ENCODE data around the gene CDH15. TPM values are rescaled to one million over a fixed set of nuclear protein-coding genes. Genes with fewer than 3 reads are reported as not detected.

Gene CDH15
- total and polyA plus RNA-seq, 2 of the 13 experiments (the other 11 are each of a cell fraction or from before 2014, with no cell fraction given): 0.74 to 2.2 TPM

DNA sequence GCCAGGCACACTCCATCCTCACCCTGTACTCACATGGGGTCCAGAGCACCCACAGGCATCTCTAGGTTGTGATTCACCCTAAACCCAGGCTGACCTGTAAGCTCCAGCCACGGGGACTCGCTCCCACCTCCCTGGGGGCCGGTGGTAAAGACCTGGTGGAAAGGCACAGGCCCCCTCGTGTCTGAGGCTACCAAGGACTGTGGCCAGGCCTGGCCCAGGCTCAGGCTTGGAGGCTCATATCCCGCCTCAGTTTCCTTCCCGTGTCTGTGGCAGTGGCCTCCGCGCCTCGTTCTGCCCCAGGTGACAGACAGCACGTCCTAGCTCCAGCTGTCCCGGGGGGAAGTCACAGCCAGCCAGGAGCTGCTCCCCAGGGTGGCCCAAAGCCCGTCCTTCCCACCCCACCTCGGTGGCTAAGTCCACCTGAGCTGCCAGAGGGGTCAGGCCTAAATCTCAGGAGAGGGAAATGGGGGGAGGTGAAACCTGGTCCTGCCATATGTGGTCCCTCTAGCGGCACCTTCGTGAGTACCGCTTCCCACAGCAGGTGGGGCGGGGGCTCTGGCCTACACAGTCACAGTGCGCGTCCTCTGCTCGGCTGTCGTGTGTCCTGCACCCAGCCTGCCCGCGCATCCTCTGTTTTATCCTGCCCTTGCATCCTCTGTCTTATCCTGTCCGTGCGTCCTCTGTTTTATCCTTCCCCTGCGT is 12.6 kb downstream of the CDH15 start (continued):
- TF ChIP-seq, protein P1, sequence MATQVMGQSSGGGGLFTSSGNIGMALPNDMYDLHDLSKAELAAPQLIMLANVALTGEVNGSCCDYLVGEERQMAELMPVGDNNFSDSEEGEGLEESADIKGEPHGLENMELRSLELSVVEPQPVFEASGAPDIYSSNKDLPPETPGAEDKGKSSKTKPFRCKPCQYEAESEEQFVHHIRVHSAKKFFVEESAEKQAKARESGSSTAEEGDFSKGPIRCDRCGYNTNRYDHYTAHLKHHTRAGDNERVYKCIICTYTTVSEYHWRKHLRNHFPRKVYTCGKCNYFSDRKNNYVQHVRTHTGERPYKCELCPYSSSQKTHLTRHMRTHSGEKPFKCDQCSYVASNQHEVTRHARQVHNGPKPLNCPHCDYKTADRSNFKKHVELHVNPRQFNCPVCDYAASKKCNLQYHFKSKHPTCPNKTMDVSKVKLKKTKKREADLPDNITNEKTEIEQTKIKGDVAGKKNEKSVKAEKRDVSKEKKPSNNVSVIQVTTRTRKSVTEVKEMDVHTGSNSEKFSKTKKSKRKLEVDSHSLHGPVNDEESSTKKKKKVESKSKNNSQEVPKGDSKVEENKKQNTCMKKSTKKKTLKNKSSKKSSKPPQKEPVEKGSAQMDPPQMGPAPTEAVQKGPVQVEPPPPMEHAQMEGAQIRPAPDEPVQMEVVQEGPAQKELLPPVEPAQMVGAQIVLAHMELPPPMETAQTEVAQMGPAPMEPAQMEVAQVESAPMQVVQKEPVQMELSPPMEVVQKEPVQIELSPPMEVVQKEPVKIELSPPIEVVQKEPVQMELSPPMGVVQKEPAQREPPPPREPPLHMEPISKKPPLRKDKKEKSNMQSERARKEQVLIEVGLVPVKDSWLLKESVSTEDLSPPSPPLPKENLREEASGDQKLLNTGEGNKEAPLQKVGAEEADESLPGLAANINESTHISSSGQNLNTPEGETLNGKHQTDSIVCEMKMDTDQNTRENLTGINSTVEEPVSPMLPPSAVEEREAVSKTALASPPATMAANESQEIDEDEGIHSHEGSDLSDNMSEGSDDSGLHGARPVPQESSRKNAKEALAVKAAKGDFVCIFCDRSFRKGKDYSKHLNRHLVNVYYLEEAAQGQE (IDR thresholded peaks at IDR 0.05; ENCODE audit: borderline replicate concordance in 1 of 2, low read depth in 1 of 2, low read length in 2 of 2): no peak
- no peak for TF ChIP-seq CBFB (CRISPR knock-in tag; IDR thresholded peaks at IDR 0.05)
- TF ChIP-seq HNF4G (IDR thresholded peaks at IDR 0.05; ENCODE audit: borderline replicate concordance, low read depth, low read length): no peak
- TF ChIP-seq HNF4G (CRISPR knock-in tag; IDR thresholded peaks at IDR 0.05; ENCODE audit: borderline replicate concordance, low read depth): no peak
- peak; percentile 9; the same call in 1 of the 2 replicates for TF ChIP-seq GABPB1 (CRISPR knock-in tag; IDR thresholded peaks at IDR 0.05)
- TF ChIP-seq, protein P2, sequence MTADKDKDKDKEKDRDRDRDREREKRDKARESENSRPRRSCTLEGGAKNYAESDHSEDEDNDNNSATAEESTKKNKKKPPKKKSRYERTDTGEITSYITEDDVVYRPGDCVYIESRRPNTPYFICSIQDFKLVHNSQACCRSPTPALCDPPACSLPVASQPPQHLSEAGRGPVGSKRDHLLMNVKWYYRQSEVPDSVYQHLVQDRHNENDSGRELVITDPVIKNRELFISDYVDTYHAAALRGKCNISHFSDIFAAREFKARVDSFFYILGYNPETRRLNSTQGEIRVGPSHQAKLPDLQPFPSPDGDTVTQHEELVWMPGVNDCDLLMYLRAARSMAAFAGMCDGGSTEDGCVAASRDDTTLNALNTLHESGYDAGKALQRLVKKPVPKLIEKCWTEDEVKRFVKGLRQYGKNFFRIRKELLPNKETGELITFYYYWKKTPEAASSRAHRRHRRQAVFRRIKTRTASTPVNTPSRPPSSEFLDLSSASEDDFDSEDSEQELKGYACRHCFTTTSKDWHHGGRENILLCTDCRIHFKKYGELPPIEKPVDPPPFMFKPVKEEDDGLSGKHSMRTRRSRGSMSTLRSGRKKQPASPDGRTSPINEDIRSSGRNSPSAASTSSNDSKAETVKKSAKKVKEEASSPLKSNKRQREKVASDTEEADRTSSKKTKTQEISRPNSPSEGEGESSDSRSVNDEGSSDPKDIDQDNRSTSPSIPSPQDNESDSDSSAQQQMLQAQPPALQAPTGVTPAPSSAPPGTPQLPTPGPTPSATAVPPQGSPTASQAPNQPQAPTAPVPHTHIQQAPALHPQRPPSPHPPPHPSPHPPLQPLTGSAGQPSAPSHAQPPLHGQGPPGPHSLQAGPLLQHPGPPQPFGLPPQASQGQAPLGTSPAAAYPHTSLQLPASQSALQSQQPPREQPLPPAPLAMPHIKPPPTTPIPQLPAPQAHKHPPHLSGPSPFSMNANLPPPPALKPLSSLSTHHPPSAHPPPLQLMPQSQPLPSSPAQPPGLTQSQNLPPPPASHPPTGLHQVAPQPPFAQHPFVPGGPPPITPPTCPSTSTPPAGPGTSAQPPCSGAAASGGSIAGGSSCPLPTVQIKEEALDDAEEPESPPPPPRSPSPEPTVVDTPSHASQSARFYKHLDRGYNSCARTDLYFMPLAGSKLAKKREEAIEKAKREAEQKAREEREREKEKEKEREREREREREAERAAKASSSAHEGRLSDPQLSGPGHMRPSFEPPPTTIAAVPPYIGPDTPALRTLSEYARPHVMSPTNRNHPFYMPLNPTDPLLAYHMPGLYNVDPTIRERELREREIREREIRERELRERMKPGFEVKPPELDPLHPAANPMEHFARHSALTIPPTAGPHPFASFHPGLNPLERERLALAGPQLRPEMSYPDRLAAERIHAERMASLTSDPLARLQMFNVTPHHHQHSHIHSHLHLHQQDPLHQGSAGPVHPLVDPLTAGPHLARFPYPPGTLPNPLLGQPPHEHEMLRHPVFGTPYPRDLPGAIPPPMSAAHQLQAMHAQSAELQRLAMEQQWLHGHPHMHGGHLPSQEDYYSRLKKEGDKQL (CRISPR knock-in tag; IDR thresholded peaks at IDR 0.05; ENCODE audit: low read depth): no peak
- TF ChIP-seq ZNF766 (CRISPR knock-in tag; IDR thresholded peaks at IDR 0.05; ENCODE audit: borderline replicate concordance): no peak
- no peak for TF ChIP-seq ZNF678 (CRISPR knock-in tag; IDR thresholded peaks at IDR 0.05)
- 0 out of 2 replicates have a peak, but pooled peaks have one; percentile 50 for TF ChIP-seq ZSCAN21 (CRISPR knock-in tag; IDR thresholded peaks at IDR 0.05; ENCODE audit: borderline replicate concordance)
- no peak for TF ChIP-seq RFXANK (CRISPR knock-in tag; IDR thresholded peaks at IDR 0.05)
- TF ChIP-seq, protein P3, sequence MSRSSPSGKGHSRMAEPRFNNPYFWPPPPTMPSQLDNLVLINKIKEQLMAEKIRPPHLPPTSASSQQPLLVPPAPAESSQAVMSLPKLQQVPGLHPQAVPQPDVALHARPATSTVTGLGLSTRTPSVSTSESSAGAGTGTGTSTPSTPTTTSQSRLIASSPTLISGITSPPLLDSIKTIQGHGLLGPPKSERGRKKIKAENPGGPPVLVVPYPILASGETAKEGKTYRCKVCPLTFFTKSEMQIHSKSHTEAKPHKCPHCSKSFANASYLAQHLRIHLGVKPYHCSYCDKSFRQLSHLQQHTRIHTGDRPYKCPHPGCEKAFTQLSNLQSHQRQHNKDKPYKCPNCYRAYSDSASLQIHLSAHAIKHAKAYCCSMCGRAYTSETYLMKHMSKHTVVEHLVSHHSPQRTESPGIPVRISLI (CRISPR knock-in tag; IDR thresholded peaks at IDR 0.05; ENCODE audit: borderline replicate concordance): no peak
- TF ChIP-seq, protein P4, sequence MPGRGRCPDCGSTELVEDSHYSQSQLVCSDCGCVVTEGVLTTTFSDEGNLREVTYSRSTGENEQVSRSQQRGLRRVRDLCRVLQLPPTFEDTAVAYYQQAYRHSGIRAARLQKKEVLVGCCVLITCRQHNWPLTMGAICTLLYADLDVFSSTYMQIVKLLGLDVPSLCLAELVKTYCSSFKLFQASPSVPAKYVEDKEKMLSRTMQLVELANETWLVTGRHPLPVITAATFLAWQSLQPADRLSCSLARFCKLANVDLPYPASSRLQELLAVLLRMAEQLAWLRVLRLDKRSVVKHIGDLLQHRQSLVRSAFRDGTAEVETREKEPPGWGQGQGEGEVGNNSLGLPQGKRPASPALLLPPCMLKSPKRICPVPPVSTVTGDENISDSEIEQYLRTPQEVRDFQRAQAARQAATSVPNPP (CRISPR knock-in tag; IDR thresholded peaks at IDR 0.05): no peak
- no peak for TF ChIP-seq ZNF33B (CRISPR knock-in tag; IDR thresholded peaks at IDR 0.05)
- no peak for TF ChIP-seq HNF4A (CRISPR knock-in tag; IDR thresholded peaks at IDR 0.05)
- no peak for TF ChIP-seq NONO (IDR thresholded peaks at IDR 0.05)
- no peak; the same call in 1 of the 2 replicates for TF ChIP-seq NONO (CRISPR knock-in tag; conservative IDR thresholded peaks at IDR 0.05)
- TF ChIP-seq ZMYM2 (CRISPR knock-in tag; IDR thresholded peaks at IDR 0.05): no peak
- no peak for TF ChIP-seq NFIC (IDR thresholded peaks at IDR 0.05; ENCODE audit: low read length)
- TF ChIP-seq ZFY (CRISPR knock-in tag; IDR thresholded peaks at IDR 0.05): peak; percentile 41; the same call in 1 of the 2 replicates
